OCI-M1 (cell line): ENCODE measurements around the gene NPM1.

ENCODE experiments used
- DNase-seq: peaks from one replicate; lab custom pipeline; 2025; lab: John Stamatoyannopoulos, UW

Gene NPM1

DNA sequence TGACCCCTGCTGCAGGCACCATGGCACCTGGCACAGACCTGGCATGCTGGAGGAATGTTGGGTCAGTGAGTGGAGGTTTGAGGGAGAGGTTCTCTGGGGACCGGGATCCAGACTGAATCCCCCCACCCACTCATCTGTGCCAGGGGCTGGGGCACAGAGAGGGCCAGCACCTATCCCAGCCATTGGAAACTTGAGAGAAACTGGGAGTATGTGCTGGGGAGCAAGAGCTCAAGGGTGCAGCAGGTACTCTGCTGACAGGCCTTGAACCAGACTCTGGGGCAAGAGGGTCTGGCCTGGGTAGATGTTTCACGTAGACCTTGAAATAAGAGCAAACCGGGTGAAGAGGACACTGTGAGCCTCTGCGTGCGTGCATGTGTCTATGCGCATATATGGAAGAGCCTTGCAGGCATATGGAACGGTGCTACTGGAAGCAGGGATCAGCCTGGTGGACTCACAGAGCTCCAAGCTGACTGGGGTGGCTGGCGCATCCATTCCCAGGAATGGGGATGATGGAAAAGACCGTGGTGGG, 40.6 kb downstream of the NPM1 start:
- no peak for DNase-seq

DNA sequence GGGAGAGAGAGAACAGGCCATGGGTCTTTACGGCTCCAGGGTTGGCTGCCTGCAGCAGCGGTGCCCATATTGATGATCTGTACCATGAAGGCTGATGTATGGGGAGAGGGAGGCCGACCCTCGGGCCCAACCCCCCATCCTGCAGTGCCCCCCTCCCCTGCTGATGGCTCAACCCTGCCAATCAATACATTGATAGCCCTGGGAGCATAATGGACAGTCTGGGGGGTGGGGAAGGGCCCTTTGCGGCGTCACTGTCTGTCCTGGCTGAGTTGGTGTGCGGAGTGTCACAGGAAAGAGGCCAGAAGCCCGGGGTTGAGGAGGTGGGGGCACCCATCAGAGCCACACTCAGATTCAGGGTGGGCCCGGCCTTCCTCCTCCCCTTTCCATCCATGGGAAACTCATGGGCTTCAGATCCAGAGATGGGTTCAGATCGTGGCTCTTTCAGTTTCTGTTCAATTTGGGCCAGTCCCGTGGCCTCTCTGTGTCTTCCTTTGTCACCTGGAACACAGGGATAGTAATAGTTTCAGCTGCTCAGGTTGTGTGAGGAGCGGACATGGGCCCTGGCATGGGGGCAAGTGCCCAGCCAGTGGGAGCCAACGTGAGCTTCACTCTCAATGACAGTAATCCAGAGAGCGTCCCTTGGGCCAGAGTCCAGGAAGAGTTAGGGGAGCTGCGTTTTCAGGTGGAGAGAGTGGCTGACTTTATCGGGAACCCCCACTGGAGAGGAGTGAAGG, 41.3 kb downstream of the NPM1 start:
- DNase-seq: no peak

DNA sequence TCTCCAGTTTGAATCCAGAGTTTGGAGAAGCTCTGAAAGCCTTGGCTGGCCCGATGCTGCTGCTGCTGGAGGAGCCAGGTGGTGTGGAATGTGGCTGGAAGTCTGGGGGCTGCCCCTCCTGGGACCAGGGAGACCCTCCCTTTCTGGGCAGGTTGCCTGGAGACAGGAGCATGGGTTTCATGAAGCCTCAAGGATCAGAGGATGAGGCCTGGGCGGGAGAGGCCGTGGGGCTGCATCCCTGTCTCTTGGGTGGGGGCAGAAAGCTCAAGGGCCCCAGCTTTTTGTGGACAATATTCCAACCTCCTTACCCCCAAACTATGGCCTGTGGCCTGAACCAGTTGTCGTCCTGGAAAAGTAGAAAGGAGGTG, 41.9 kb downstream of the NPM1 start:
- DNase-seq: no peak

DNA sequence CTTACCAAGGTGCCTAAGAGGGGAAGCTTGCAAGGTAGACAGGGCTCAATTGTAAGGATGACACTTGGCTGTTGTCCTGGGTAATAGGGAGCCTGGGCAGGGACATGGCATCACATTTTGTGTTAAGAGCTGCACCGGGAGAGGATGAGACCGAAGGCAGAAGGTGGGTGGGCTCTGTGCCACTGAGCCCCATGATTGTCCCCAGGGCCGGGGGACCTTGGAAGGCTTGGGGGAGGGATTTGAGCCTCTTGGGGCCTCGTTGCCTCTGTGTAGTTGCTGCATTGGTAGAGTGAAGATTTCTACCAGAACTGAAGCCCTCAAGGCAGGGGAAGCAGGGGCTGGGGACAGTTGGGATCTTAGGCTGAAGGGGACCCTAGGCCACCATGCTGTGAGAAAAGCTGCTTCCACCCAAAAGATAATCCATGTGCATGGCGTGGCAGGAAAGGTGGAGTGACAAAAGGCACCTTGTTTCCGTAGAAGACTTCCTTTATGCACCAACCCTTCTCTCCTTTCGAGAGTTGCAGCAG, 43.7 kb downstream of the NPM1 start:
- DNase-seq: no peak

DNA sequence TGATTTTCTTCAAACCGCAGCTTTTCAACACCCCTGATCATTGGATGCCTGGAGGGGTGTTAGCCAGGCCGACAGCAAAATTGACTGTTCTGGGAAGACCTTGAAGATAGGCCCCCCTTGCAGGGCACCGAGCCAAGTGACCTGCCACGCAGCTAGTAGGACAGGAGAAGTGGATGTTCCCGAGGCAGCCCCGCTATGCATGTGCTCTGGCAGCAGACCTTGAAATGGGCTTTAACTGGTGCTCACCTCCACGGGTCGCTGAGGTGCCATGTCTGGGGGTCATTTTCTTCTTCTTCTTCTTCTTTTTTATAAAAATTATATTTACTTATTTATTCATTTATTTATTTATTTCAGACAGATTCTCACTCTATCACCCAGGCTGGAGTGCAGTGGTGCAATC, 44.4 kb downstream of the NPM1 start:
- no peak for DNase-seq

DNA sequence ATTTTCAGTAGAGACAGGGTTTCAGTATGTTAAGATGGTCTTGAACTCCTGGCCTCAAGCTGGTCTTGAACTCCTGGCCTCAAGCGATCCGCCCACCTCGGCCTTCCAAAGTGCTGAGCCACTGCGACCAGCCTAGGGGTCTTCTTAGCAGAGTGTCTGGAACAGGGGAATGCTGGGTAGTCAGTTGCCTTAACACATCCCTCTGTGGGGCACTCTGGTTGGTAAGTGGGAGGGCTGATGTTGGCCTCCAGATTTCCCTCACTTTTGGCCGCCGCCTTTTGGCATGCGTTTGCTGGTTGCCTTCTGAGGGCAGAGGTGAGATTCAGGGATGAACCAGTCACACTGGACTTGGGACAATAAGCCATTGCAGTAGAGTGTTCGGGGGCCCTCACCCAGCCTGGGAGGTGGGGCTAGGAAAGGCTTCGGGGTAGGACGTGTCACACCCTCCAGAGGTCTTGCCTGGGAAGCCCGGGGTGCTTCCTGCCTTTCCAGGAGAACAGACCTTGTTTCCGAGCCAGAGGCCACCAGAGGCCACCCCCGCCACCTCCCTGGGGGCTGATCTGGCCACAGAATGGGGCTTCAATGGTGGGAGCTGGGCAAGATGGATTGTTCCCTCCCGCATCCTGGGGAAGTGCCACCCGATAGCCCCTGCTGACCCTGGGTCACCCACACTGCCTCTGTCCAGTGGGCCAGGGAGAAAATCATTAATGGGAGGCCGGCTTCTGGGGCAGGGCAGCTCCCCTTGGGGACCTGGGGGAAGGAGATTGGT, 45.1 kb downstream of the NPM1 start:
- no peak for DNase-seq

DNA sequence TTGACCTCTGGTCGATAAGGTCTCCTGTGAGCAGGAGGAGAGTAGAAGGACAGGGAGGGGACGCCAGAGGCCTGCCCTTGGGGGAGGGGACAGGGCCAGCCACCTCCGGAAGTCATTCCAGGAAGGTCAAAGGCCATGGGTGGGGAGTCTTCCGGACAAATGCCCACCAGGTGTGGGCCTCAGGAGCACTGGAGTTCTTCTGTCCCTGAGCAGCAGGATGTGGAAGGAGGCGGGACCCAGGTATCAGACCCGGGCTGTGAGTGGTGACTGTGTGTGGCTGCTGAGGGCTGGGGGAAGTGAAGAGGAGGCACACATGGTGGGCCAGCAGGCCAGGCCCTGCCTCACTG, 45.7 kb downstream of the NPM1 start:
- DNase-seq: no peak

DNA sequence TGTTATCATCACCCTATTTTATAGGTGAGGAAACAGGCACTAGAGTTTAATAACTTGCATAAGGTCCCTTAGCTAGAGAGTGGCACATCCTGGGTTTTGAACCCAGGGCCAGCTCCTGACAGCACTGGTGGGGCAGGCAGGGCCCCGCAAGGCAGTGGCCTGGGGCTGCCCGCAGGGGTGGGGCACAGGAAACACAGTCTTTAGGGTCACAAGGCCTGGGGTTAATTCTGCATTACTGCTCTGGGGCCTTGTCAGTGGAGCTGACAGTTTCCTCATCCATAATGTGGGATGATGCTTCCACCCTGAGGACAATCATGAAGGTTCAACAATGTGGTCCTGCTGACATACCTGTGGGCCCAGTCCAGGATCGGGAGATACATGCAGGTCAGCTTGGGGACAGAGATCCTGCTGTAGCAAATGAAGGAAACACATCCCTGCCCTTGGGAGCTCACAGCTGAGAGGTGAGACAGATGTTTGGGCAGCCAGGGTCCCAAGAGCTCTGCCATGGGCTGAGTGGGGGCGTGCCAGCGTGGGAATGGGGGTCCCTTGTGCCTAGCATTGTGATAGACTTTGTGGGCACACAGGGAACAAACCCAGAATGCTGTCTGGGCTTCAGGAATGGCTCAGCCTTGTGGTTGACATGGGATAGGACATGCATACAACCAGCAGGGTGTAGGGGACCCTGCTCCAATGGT, 46.5 kb downstream of the NPM1 start:
- DNase-seq: no peak

DNA sequence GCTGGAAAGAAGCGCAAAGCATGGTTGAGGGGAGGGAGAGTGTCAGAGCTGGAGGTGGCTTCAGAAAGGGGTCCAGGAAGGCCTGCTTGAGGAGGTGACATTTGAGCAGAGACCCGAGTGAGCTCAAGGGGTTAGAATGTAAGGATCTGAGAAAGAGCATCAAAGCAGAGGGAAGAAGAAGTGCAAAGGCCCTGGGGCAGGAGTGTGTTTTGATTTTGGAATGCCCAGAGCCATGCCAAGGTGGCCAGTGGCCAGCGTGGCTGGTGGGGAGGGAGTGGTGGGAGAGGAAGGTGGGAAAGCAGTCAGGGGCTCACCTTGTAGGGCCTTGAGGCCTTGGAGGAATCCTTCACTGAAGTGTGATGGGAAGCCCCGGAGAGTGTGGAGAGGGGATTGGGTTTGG, 47.2 kb downstream of the NPM1 start:
- DNase-seq: no peak

DNA sequence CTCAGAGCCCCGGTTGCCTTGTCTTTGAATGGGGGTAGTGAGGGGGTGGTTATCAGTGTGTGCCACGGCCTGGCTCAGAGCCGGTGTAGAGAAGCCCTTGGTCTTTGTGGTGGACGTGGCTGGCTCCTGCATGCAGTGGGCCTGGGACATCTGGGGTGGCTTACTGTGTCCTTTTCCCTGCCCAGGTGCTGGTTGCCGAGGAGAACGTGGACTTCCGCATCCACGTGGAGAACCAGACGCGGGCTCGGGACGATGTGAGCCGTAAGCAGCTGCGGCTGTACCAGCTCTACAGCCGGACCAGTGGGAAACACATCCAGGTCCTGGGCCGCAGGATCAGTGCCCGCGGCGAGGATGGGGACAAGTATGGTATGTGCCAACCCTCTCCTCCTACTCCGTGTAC, 48.3 kb downstream of the NPM1 start:
- no peak for DNase-seq

DNA sequence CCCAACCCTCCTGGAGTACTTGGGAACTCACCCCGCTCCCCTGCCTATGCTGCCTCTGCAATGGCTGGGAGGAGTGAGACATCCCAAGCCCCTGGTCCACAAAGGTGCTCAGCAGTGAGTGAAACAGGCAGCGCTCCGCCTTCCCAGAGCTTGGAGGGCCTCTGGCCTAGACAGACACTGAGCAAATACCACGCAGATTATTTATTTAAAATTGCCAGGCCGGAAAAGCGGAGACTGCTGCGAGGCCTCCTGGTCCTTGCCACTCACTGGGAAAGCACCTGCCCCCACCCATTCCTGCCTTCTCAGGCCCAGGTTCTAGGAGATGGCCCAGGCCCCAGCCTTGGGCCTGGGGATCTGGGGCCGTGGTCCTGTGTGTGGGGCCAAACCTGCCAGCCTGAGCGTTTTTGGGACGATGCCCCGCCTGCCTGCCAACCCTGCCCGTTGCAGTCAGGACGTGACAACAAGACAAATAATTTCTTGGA, 49.2 kb downstream of the NPM1 start:
- no peak for DNase-seq

DNA sequence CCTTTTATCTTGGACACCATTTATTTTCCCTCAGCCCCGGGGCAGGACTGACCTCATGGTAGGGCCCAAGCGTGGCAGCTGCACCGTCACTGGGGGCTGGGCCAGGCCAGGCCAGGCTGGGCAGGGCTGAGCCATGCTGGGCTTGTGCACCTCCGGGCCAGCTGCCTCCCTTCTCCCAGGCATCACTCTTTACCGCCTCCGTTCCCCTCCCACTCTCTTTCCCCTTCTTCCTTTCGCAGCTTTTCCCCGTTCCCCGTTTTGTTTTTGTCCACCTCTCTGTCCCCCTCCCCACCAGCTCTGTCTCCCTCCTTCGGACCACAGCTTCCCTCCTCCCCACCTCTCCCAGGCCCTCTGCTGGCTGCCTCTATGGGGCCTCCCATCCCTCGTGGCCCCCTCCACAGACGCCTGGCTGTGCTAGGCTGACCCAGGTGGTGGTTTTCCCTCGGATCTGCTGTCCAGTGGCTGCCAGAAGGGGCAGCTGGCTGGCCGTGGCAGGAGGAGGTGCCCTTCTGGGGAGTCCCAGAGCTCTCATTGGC, 49.7 kb downstream of the NPM1 start:
- no peak for DNase-seq

DNA sequence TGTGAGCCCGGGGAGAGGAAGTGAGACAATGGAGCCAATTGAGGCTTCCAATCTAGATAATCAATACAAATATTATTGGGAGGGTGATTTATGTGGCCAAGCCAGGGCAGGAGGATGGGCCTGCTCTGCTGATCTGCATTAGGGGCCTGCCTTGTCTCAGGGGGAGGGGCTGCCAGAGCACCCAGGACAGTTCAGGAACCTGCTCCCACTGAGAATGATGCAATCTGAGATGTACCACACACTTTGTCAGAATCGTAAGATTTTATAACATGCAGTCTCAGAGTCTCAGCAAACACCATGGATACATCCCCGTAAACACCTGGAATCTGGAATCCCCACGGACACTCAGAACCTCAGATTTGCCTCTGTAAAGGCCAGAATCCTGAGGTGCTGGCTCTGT, 51.1 kb downstream of the NPM1 start:
- no peak for DNase-seq

DNA sequence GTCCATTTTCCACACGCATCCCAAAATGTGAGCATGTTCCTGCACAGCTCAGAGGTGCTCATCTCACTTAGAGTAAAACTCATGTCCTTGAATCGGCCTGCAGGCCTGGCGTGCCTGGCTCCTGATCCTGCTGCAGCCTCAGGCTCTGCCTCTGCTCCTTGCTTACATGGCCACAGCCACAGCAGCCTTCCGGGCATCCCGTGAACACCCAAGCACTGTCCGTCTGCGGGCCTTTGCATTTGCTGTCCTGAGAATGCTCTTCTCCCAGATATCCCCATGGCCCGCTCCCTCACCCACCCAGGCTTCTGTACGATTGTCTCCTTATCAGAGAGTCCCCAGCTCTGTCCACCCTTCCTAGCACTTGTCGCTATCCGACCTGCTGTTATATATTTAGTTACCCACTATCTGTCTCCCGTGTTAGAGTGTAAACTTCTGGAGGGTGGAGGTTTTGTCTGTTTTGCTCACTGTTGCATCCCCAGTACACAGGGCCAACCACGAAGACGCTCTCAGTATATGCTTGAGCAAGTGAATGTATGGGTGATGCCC, 53.7 kb downstream of the NPM1 start:
- peak; percentile 8 for DNase-seq

DNA sequence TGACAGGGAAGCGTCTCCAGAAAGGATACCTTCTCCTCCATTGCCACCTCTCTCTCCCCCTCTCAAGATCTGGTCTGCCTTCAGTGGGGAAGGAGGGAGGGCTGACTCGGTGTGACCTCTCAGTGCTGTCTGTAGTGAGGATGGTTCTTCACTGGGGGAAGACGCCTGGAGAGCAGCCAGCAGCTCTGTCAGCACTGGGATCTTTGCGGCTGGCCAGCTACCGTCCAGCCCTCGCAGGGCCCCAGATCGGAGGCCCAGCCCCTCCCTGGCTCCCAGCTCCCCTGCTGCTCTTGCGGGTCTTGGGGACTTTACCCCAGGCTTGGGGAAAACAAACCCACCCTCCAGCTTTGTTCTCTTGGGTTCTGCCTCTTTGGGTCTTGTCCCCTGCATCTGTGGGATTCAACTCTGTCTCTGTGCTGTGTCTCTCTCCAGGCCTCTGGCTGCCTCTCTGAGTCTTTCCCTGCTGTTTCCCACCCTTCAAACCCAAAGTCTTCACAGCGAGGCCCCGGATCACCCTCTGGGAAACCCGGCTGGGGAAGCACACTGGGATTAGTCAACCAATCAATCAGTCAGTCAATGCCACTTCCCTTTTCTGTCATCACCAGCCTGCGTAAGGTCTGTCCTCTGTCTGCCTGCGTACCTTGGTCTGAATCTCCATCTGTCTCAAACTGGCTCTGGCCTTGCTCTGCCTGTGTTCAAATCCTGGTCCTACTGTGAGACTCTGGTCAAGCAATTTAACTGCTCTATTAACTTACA, 54.8 kb downstream of the NPM1 start:
- DNase-seq: no peak

DNA sequence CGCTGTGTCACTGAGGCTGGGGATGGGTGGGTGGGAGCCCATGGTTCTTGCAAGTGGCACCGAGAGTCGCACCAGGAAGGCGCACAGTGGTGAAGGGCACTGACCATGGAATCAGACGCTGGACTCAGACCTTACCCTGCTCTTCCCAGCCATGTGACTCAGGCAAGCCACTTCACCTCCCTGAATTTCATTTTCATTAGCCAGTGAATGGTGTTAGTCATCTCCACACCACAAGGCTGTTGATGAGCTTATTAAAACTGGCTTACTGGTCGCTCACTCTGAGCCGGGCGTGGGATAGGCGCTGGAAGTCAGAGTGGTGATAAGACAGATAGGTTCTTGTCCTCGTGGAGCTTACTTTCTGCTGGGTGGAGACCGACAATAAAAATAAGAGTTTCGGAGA, 56.9 kb downstream of the NPM1 start:
- DNase-seq: no peak

DNA sequence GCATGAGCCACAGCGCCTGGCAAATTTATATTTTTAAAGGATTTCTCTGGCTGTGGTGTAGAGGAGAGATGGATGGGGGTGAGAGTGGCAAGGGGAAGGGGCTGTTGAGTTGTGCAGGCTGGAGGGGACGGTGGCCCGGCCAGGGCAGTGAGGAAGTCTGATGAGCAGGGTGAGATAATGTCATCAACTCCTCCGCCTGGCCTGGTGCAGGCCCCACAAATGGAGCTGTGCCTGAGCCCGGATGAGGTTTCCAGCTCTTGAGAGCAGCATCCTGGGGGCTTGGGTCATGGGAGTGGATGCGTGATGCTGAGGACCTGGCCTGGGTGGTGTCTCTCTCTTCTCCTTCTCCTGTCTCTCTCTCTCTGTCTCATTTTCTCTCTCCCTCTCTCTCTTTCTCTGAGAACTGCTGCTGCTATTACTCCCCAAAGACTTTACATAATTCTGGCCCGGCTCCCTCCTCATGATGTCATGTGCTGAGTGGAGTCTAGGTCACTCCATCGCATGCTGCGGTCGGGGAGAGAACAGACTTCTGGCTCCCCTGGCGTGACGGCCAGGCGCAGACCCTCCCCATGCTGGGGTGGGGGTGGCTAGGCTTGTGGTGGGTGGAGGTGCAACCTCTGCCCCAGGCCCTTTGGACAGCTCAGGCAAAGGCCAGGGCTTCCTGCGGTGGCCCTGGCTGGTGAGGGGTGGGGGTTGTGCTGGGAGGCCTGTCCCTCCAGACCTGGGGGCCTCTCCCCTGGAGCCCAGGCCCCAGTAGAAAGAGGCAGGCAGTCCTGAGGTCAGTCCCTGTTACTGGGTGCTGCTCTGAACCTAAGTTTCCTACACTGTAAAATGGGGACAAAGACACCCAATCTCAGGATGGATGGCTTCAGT, 58.2 kb downstream of the NPM1 start:
- DNase-seq: no peak

DNA sequence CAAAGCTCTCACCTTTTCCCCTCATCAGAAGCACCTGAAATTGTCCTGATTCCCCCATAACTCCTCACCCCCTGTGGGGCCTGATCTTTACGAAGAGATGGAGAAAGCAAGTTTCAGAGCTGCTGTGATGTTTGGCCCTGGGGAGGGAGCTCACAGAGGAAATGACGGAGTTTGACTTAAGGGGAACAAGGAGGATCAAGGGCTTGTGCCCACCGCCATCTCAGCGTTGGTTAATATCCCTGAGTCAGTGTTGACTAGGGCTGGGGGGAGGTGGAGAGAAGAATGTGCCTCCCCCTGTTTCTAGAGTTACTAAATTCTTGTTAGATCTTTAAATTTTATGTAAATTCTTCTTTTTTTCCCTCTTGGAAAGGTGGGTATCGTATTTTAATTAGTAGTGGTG, 59.6 kb downstream of the NPM1 start:
- no peak for DNase-seq

DNA sequence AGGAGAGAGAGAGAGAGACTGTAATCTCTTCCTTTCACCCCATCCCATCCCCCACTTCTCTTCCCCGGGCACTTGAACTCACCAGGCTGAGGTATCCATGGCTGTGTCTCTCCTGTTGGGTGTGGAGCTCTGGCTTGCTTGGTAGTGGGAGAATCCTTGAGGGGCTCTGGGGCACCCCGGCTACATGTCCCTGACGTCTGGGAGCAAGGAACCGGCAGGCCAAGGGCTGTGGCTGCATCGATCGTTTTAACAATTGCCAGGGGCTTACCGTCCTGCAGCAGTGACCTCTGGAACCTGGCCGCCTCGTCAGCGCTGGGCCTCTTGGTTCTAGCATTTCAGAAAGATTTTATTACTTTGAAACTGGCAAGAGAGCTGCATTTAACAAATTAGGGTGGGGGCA, 61.8 kb downstream of the NPM1 start:
- DNase-seq: no peak
